ENCODE results near the gene ACSS3. TPM values are rescaled to one million over a fixed set of nuclear protein-coding genes. Genes with fewer than 3 reads are reported as not detected.

ACSS3 gene
- total RNA-seq, 2 experiments from 2014 or later, result not detected

DNA sequence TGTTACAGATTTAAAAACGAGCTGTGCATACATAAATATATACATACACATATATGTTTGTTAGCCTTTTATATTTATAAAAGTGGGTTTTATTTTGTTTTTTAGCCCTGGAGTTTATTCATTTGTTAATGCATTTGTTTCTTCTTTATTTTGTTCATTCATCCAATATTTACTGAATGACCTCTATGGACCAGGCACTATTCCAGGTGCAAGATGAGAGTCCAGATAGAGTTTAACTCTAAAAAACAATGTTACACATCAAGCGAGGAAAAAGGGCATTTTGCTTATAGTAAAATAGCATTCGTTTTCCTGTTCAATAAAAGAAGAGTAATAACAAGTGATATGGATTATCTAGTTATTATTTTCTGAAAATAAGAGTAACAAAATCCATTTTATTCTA lies 14.2 kb downstream of the ACSS3 start:
- TF ChIP-seq, protein P1, sequence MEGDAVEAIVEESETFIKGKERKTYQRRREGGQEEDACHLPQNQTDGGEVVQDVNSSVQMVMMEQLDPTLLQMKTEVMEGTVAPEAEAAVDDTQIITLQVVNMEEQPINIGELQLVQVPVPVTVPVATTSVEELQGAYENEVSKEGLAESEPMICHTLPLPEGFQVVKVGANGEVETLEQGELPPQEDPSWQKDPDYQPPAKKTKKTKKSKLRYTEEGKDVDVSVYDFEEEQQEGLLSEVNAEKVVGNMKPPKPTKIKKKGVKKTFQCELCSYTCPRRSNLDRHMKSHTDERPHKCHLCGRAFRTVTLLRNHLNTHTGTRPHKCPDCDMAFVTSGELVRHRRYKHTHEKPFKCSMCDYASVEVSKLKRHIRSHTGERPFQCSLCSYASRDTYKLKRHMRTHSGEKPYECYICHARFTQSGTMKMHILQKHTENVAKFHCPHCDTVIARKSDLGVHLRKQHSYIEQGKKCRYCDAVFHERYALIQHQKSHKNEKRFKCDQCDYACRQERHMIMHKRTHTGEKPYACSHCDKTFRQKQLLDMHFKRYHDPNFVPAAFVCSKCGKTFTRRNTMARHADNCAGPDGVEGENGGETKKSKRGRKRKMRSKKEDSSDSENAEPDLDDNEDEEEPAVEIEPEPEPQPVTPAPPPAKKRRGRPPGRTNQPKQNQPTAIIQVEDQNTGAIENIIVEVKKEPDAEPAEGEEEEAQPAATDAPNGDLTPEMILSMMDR (IDR thresholded peaks at IDR 0.05), result no peak
- Mint-ChIP-seq H3K4me1 (ENCODE audit: low read depth) (no peaks in the 10 kb centered on the region), H3K4me3 (no peak overlapping the region), H3K27ac (no peak overlapping the region), H3K27me3 (no peaks in the 10 kb centered on the region), H3K36me3 (ENCODE audit: low read depth) (no peaks in the 10 kb centered on the region), H3K9me3 (peaks cover 2% of the 10 kb centered on the region)
- H3K27me3 ChIP-seq (ENCODE audit: control insufficient read depth in 1 of 2, insufficient read depth in 2 of 2, low read length in 2 of 2), result no peaks in the 10 kb centered on the region
- ChIA-PET POLR2A (no interaction called here), CTCF (no interaction called here)
- no peaks in the 10 kb centered on the region for H3K9me3 ChIP-seq (ENCODE audit: control insufficient read depth in 1 of 2, insufficient read depth in 1 of 2, low read length in 2 of 2)
- ATAC-seq (ENCODE audit: poor library complexity) (no peak), DNase-seq (no peak)
- H3K4me3 ChIP-seq (ENCODE audit: low read length), result no peak overlapping the region
- intact Hi-C loops (cut with DNase I, micrococcal nuclease), result no loop called here
- H3K4me1 ChIP-seq (ENCODE audit: insufficient read depth, low read length), result no peaks in the 10 kb centered on the region
- H3K36me3 ChIP-seq (ENCODE audit: insufficient read depth, low read length), result no peaks in the 10 kb centered on the region
- no peak overlapping the region for H3K27ac ChIP-seq (ENCODE audit: low read depth in 1 of 2, low read length in 2 of 2)

DNA sequence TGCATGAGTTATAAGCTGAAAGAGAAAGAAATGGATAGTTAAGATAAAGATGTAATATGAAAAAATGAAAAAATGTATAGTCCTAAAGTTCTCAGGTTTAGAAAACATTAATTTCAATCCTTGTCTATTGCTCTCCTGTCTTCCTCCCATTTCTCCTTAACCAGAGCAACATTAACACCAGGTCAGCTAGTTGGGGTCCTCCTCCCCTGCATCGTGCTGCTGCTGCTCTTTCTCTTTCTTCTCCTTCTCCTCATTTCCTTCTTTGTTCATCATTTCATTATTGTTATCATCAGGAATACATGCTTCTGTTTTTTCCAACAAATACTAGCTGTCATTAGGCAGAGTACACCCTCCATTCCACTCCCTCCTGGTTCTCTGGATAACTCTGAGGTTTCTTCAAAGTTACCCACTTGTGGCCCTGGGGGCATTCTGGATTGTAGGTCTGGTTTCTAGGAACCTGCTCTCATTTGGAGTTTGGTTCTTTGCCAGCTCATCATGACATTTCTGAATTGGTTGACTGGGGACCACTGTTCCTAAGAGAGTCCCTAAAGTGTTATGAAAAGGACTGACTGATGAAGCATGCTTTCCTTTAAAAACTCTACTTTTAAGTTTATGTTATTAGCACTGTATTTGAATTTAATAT lies 17.0 kb downstream of the ACSS3 start:
- H3K4me3 Mint-ChIP-seq, result no peak overlapping the region
- ATAC-seq (ENCODE audit: poor library complexity), result no peak
- POLR2A ChIA-PET, result no interaction called here

DNA sequence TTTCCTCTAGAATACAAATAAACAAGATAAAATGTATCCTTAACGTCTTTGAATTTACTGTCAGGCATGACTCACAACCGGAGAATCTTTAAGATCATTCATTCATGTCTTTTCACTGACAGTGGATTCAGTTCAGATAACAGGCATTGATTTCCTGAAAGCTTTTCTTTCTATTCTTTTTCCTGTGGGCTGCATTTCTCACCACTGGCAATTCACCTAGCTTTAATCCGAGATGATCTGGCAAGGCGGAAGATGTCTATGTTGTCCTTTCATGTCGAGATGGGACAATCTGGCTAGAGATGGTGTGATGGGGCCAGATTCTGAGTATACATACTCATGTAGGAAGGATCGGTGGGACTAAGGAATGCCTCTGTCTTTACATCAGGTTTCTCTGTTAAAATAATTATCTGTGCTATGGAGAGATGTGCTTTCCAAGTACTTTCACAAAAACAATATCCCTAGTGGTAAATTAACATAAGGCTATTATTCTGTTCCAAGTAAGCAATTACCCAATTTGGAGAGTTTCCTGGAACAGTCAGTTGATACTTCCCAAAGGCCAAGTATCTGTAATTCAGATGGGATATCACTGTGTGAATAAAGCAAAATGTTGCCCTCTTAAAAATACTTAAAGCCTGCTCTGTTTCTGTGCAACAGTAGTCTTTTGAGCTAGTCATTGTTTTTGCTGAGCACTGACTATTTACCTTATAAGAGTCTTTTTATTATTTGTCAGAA lies 17.8 kb downstream of the ACSS3 start:
- TF ChIP-seq, protein P1 (IDR thresholded peaks at IDR 0.05), result no peak
- Mint-ChIP-seq H3K4me3 (no peak overlapping the region), H3K27me3 (no peaks in the 10 kb centered on the region), H3K27ac (no peak overlapping the region), H3K36me3 (ENCODE audit: low read depth) (no peaks in the 10 kb centered on the region), H3K4me1 (ENCODE audit: low read depth) (no peaks in the 10 kb centered on the region), H3K9me3 (peaks cover 5% of the 10 kb centered on the region)
- ChIA-PET CTCF (no interaction called here), POLR2A (no interaction called here)
- Histone ChIP-seq H3K4me3 (ENCODE audit: low read length) (no peak overlapping the region), H3K36me3 (ENCODE audit: insufficient read depth, low read length) (no peaks in the 10 kb centered on the region), H3K9me3 (ENCODE audit: control insufficient read depth in 1 of 2, insufficient read depth in 1 of 2, low read length in 2 of 2) (no peaks in the 10 kb centered on the region), H3K27ac (ENCODE audit: low read depth in 1 of 2, low read length in 2 of 2) (no peak overlapping the region), H3K4me1 (ENCODE audit: insufficient read depth, low read length) (no peaks in the 10 kb centered on the region), H3K27me3 (ENCODE audit: control insufficient read depth in 1 of 2, insufficient read depth in 2 of 2, low read length in 2 of 2) (no peaks in the 10 kb centered on the region)
- ATAC-seq (ENCODE audit: poor library complexity) (no peak), DNase-seq (no peak)
- intact Hi-C loops (cut with DNase I, micrococcal nuclease), result no loop called here

More for the DNA sequence above, 17.0 kb downstream of the ACSS3 start:
- H3K27ac ChIP-seq (ENCODE audit: low read depth in 1 of 2, low read length in 2 of 2), result no peak overlapping the region
- no peak overlapping the region for H3K4me3 ChIP-seq (ENCODE audit: low read length)
- Mint-ChIP-seq H3K36me3 (ENCODE audit: low read depth) (no peaks in the 10 kb centered on the region), H3K27ac (no peak overlapping the region), H3K27me3 (no peaks in the 10 kb centered on the region), H3K9me3 (peaks cover 5% of the 10 kb centered on the region), H3K4me1 (ENCODE audit: low read depth) (no peaks in the 10 kb centered on the region)
- CTCF ChIA-PET, result no interaction called here
- H3K27me3 ChIP-seq (ENCODE audit: control insufficient read depth in 1 of 2, insufficient read depth in 2 of 2, low read length in 2 of 2), result no peaks in the 10 kb centered on the region
- TF ChIP-seq, protein P1 (IDR thresholded peaks at IDR 0.05), result no peak
- no peaks in the 10 kb centered on the region for H3K9me3 ChIP-seq (ENCODE audit: control insufficient read depth in 1 of 2, insufficient read depth in 1 of 2, low read length in 2 of 2)
- no peak for DNase-seq
- H3K4me1 ChIP-seq (ENCODE audit: insufficient read depth, low read length), result no peaks in the 10 kb centered on the region
- H3K36me3 ChIP-seq (ENCODE audit: insufficient read depth, low read length), result no peaks in the 10 kb centered on the region
- intact Hi-C loops (cut with DNase I, micrococcal nuclease), result no loop called here

Measured in CD4-positive, alpha-beta T cell (primary cell).